GM23248 (cell line): Measurements from ENCODE around the gene PPP1R13B. TPM values are rescaled to one million over a fixed set of nuclear protein-coding genes. Genes with fewer than 3 reads are reported as not detected.

Source experiments
- DNase-seq: peaks from one replicate; pipeline ENCODE4 v3.0.0-alpha.2; 2015
- H2AFZ ChIP-seq: fragments of 200-600 bp; sonication (generic); 2 replicates; pipeline ENCODE4 v1.6.1; 2016; ENCODE audit warnings: antibody characterized with exemption
- H3F3A ChIP-seq: fragments of 200-600 bp; sonication (generic); 2 replicates; pipeline ENCODE4 v1.6.1; 2016; ENCODE audit warnings: mild to moderate bottlenecking, antibody characterized with exemption, mixed run types; ENCODE audit not compliant: insufficient read depth
- H3K27ac ChIP-seq: fragments of 200-600 bp; sonication (generic); 2 replicates; pipeline ENCODE4 v1.5.1; 2016; ENCODE audit warnings: mild to moderate bottlenecking
- H3K27me3 ChIP-seq: fragments of 200-600 bp; sonication (generic); replicated peaks from 2 replicates; pipeline ENCODE4 v1.6.1; 2016; ENCODE audit warnings: mild to moderate bottlenecking; ENCODE audit not compliant: insufficient read depth
- H3K36me3 ChIP-seq: fragments of 200-600 bp; sonication (generic); 2 replicates; pipeline ENCODE4 v1.6.1; 2016; ENCODE audit warnings: low read depth, mild to moderate bottlenecking
- H3K4me1 ChIP-seq: fragments of 200-600 bp; sonication (generic); 2 replicates; pipeline ENCODE4 v1.6.1; 2016; ENCODE audit warnings: mild to moderate bottlenecking; ENCODE audit not compliant: insufficient read depth
- H3K4me2 ChIP-seq: fragments of 200-600 bp; sonication (generic); one replicate; pipeline ENCODE4 v1.6.1; 2016; ENCODE audit warnings: mild to moderate bottlenecking; ENCODE audit not compliant: unreplicated experiment
- H3K4me3 ChIP-seq: fragments of 200-600 bp; sonication (generic); 2 replicates; pipeline ENCODE4 v1.5.1; 2016; ENCODE audit warnings: mild to moderate bottlenecking
- H3K79me2 ChIP-seq: fragments of 200-600 bp; sonication (generic); 2 replicates; pipeline ENCODE4 v1.6.1; 2016; ENCODE audit warnings: mild to moderate bottlenecking; ENCODE audit not compliant: insufficient read depth
- H3K9ac ChIP-seq: fragments of 200-600 bp; sonication (generic); 2 replicates; pipeline ENCODE4 v1.6.1; 2016; ENCODE audit warnings: mild to moderate bottlenecking
- H3K9me2 ChIP-seq: fragments of 200-600 bp; sonication (generic); 2 replicates; pipeline ENCODE4 v1.6.1; 2016; ENCODE audit warnings: mixed run types, mild to moderate bottlenecking, moderate library complexity; ENCODE audit not compliant: insufficient read depth
- H3K9me3 ChIP-seq: fragments of 200-600 bp; sonication (generic); one replicate; pipeline ENCODE4 v1.6.1; 2017; ENCODE audit warnings: low read depth
- H4K20me1 ChIP-seq: fragments of 200-600 bp; sonication (generic); 2 replicates; pipeline ENCODE4 v1.6.0; 2016; ENCODE audit not compliant: insufficient read depth
- EZH2 ChIP-seq: fragments of 200-600 bp; sonication (generic); IDR thresholded peaks from 2 replicates; pipeline ENCODE4 v1.6.1; 2018; ENCODE audit warnings: antibody characterized with exemption, mild to moderate bottlenecking; ENCODE audit not compliant: insufficient read depth, poor library complexity, severe bottlenecking
- EZH2phosphoT487 ChIP-seq: fragments of 200-600 bp; sonication (generic); IDR thresholded peaks from 2 replicates; pipeline ENCODE4 v1.6.1; 2018; ENCODE audit warnings: antibody characterized with exemption, moderate library complexity, mild to moderate bottlenecking, low read depth; ENCODE audit not compliant: insufficient read depth
- WGBS, 2 experiments: methylation state at CpG; one replicate each; pipeline ENCODE4 v1.1.6; 2015 to 2017; ENCODE audit warnings: low lambda C conversion rate in 2 of 2, low coverage in 1 of 2; ENCODE audit errors: missing lambda C conversion rate in 2 of 2; 5-methylcytosine and 5-hydroxymethylcytosine counted together
- in situ Hi-C: fragments of 300-500 bp; cut with MboI; formaldehyde crosslinking; loops from 2 replicates; pipeline ENCODE4 v1.15.0; 2020
- polyA plus RNA-seq: library from polyadenylated mRNA; unstranded; fragments of >200 nt; fragmentation: Nextera tagmentation; extraction: Ambion mirVana; gene quantifications from 2 replicates; pipeline ENCODE4 v1.2.1, GENCODE V29; 2016
- total RNA-seq: library from RNA; depleted of rRNA; stranded (reverse); fragments of >200 nt; shearing (Covaris generic); gene quantifications from 2 replicates; pipeline ENCODE4 v1.2.3, GENCODE V29; 2014

The PPP1R13B gene
- total and polyA plus RNA-seq, 2 experiments from 2014 or later = 2.0 to 4.6 TPM

- Histone ChIP-seq H3F3A (peaks cover 11% of the 10 kb centered on the region; the same call in 1 of the 2 replicates), H3K4me1 (no peaks in the 10 kb centered on the region), H3K9ac (no peak overlapping the region), H2AFZ (no peak overlapping the region), H3K36me3 (peaks cover 22% of the 10 kb centered on the region; the same call in 1 of the 2 replicates), H3K27ac (no peak overlapping the region), H3K4me3 (no peak overlapping the region), H3K4me2 (no peak overlapping the region), H3K79me2 (peaks cover 41% of the 10 kb centered on the region), H4K20me1 (no peaks in the 10 kb centered on the region), H3K9me2 (no peaks in the 10 kb centered on the region), H3K27me3 (no peaks in the 10 kb centered on the region), H3K9me3 (no peaks in the 10 kb centered on the region)
- in situ Hi-C loops = no loop called here
- WGBS, 2 experiments = 85% methylated on average over 20 to 21 of the region's 21 CpGs
- DNase-seq = no peak
- TF ChIP-seq EZH2 = no peak
- no peak for TF ChIP-seq EZH2phosphoT487
Observed at GRCh38 chr14:103700753-103701490, 146.5 kb downstream of the PPP1R13B start.

GRCh38 chr14:103699901-103700752, 147.2 kb downstream of the PPP1R13B start:
- H3K4me1 ChIP-seq = no peaks in the 10 kb centered on the region
- H3K27ac ChIP-seq = no peak overlapping the region
- H3K9ac ChIP-seq = no peak overlapping the region
- no peak overlapping the region for H3K4me3 ChIP-seq
- peaks cover 49% of the 10 kb centered on the region for H3K79me2 ChIP-seq
- H3K9me2 ChIP-seq = no peaks in the 10 kb centered on the region
- no peak for TF ChIP-seq EZH2
- no peak for TF ChIP-seq EZH2phosphoT487
- in situ Hi-C loops = no loop called here
- no peak overlapping the region for H2AFZ ChIP-seq
- H3F3A ChIP-seq = peaks cover 11% of the 10 kb centered on the region; the same call in 1 of the 2 replicates
- 79 to 85% methylated on average over 24 to 25 of the region's 25 CpGs for WGBS, 2 experiments
- H3K27me3 ChIP-seq = no peaks in the 10 kb centered on the region
- DNase-seq = peak; percentile 32
- H4K20me1 ChIP-seq = no peaks in the 10 kb centered on the region
- peaks cover 28% of the 10 kb centered on the region for H3K36me3 ChIP-seq
- no peak overlapping the region for H3K4me2 ChIP-seq
- no peaks in the 10 kb centered on the region for H3K9me3 ChIP-seq

- TF ChIP-seq EZH2phosphoT487 (no peak), EZH2 (no peak)
- Histone ChIP-seq H3K9me2 (no peaks in the 10 kb centered on the region), H3K36me3 (peaks cover 28% of the 10 kb centered on the region), H3K27me3 (no peaks in the 10 kb centered on the region), H3K9me3 (no peaks in the 10 kb centered on the region), H2AFZ (no peak overlapping the region), H4K20me1 (no peaks in the 10 kb centered on the region), H3K27ac (no peak overlapping the region), H3K4me3 (no peak overlapping the region), H3F3A (peaks cover 11% of the 10 kb centered on the region; the same call in 1 of the 2 replicates), H3K4me2 (no peak overlapping the region), H3K4me1 (no peaks in the 10 kb centered on the region), H3K9ac (no peak overlapping the region), H3K79me2 (peaks cover 58% of the 10 kb centered on the region)
- WGBS, 2 experiments = 92 to 94% methylated on average over 17 of the region's 17 CpGs
- no peak for DNase-seq
- in situ Hi-C loops = no loop called here
Observed at GRCh38 chr14:103699261-103699661, 148.1 kb downstream of the PPP1R13B start.

- Histone ChIP-seq H3K27ac (no peak overlapping the region), H3K4me3 (no peak overlapping the region), H3K9me3 (no peaks in the 10 kb centered on the region), H4K20me1 (no peaks in the 10 kb centered on the region), H3K27me3 (no peaks in the 10 kb centered on the region), H3K9ac (no peak overlapping the region), H3K9me2 (no peaks in the 10 kb centered on the region), H3K4me1 (no peaks in the 10 kb centered on the region), H2AFZ (no peak overlapping the region), H3F3A (peaks cover 11% of the 10 kb centered on the region; the same call in 1 of the 2 replicates), H3K4me2 (no peak overlapping the region), H3K36me3 (peaks cover 34% of the 10 kb centered on the region), H3K79me2 (peaks cover 64% of the 10 kb centered on the region)
- WGBS, 2 experiments = 82 to 85% methylated on average over 27 to 32 of the region's 33 CpGs
- DNase-seq = no peak
- in situ Hi-C loops = no loop called here
- TF ChIP-seq EZH2 (no peak), EZH2phosphoT487 (no peak)
Observed at GRCh38 chr14:103698380-103699260, 148.8 kb downstream of the PPP1R13B start.
